AG04450 (cell line): ENCODE data around the gene SMURF1. TPM values are rescaled to one million over a fixed set of nuclear protein-coding genes. Genes with fewer than 3 reads are reported as not detected.

ENCODE experiments used
- CTCF ChIA-PET: fragments of 300-600, 350-600 bp; formaldehyde crosslinking; extraction: SDS; loops from one replicate; lab custom pipeline; 2022; ENCODE audit warnings: antibody characterized with exemption, inconsistent platforms; lab: Charles Lee
- POLR2A ChIA-PET: fragments of 350-600 bp; formaldehyde crosslinking; extraction: SDS; loops from one replicate; lab custom pipeline; 2021; ENCODE audit warnings: antibody characterized with exemption, inconsistent platforms; lab: Yijun Ruan, JAX
- DNase-seq: peaks from one replicate; pipeline ENCODE4 v3.0.0-alpha.2; 2011; ENCODE audit warnings: low read depth, low spot score
- H3K27ac ChIP-seq: one replicate; pipeline ENCODE4 v1.5.1; 2012; ENCODE audit warnings: low read depth, low read length, control low read depth
- H3K27me3 ChIP-seq: one replicate; pipeline ENCODE4 v1.6.0; 2012; ENCODE audit warnings: low read length; ENCODE audit not compliant: control insufficient read depth, insufficient read depth
- H3K4me3 ChIP-seq: 2 replicates; pipeline ENCODE4 v1.5.1; 2011; ENCODE audit warnings: mild to moderate bottlenecking, low read depth, low read length, control low read depth
- H3K9me3 ChIP-seq: 2 replicates; pipeline ENCODE4 v1.5.1; 2012; ENCODE audit warnings: low read length; ENCODE audit not compliant: control insufficient read depth, insufficient read depth
- CTCF ChIP-seq: IDR thresholded peaks from 2 replicates; pipeline ENCODE4 v1.5.1; 2011; ENCODE audit warnings: low read depth, low read length, control low read depth, inconsistent platforms
- polyA plus RNA-seq: library from polyadenylated mRNA; depleted of rRNA; stranded (reverse); fragments of >200 nt; gene quantifications from 2 replicates; pipeline ENCODE4 v1.2.3, GENCODE V29; 2011

SMURF1 gene
- polyA plus RNA-seq, 1 experiment = 17.1 TPM

- H3K27me3 ChIP-seq = no peaks in the 10 kb centered on the region
- peak overlapping the region; percentile 53 for H3K4me3 ChIP-seq
- TF ChIP-seq CTCF = peak; percentile 27; the same call in 1 of the 2 replicates
- H3K27ac ChIP-seq = peak overlapping the region; percentile 58
- ChIA-PET POLR2A (interaction anchor here (0.6 to 2.3 kb wide), 7 partner anchors 9 to 225 kb away, joined by 3 to 24 read pairs (median 3); no protein-coding TSS in a partner anchor), CTCF (interaction anchor here (0.7 to 2.5 kb wide), 2 partner anchors 11 to 25 kb away, joined by 3 to 8 read pairs; no protein-coding TSS in a partner anchor)
- DNase-seq = peak; percentile 79
- no peaks in the 10 kb centered on the region for H3K9me3 ChIP-seq
These were observed 6.3 kb downstream of the SMURF1 start for GRCh38 chr7:99137411-99138180.

- Histone ChIP-seq H3K4me3 (no peak overlapping the region), H3K27ac (no peak overlapping the region), H3K27me3 (no peaks in the 10 kb centered on the region), H3K9me3 (no peaks in the 10 kb centered on the region)
- no peak for DNase-seq
- TF ChIP-seq CTCF = no peak
- ChIA-PET POLR2A (no interaction called here), CTCF (interaction anchor here (1.0 to 2.5 kb wide), 3 partner anchors 23 to 175 kb away, joined by 3 to 8 read pairs (median 4); no protein-coding TSS in a partner anchor)
These were observed 8.0 kb downstream of the SMURF1 start for GRCh38 chr7:99135938-99136337.

- H3K27ac ChIP-seq = no peak overlapping the region
These were observed 9.9 kb downstream of the SMURF1 start for GRCh38 chr7:99133766-99134564.

GRCh38 chr7:99132595-99133321 lies 11.2 kb downstream of the SMURF1 start:
- CTCF ChIA-PET = interaction anchor here (0.6 kb wide), 1 partner anchor 9 kb away, joined by 3 read pairs; no protein-coding TSS in a partner anchor
- POLR2A ChIA-PET = interaction anchor here (1.3 kb wide), 1 partner anchor 12 kb away, joined by 7 read pairs; no protein-coding TSS in a partner anchor
- Histone ChIP-seq H3K4me3 (no peak overlapping the region), H3K27ac (peak overlapping the region; percentile 48), H3K9me3 (no peaks in the 10 kb centered on the region), H3K27me3 (no peaks in the 10 kb centered on the region)
- DNase-seq = peak; percentile 58
- TF ChIP-seq CTCF = no peak

More at GRCh38 chr7:99133766-99134564, 9.9 kb downstream of the SMURF1 start:
- Histone ChIP-seq H3K9me3 (no peaks in the 10 kb centered on the region), H3K27me3 (no peaks in the 10 kb centered on the region), H3K4me3 (no peak overlapping the region)
- DNase-seq = no peak
- ChIA-PET CTCF (no interaction called here), POLR2A (no interaction called here)
- no peak for TF ChIP-seq CTCF
